Raji (cell line): ENCODE data around the gene DYNLT2.
A peak's percentile ranks its signal among the peaks of the same experiment; 100 is the strongest.

Experiments
- POLR2A ChIP-seq: IDR thresholded peaks from 2 replicates; pipeline ENCODE4 v1.6.1; 2011; ENCODE audit warnings: low read depth, low read length, control low read depth; ENCODE audit not compliant: insufficient read depth

DYNLT2 gene

DNA sequence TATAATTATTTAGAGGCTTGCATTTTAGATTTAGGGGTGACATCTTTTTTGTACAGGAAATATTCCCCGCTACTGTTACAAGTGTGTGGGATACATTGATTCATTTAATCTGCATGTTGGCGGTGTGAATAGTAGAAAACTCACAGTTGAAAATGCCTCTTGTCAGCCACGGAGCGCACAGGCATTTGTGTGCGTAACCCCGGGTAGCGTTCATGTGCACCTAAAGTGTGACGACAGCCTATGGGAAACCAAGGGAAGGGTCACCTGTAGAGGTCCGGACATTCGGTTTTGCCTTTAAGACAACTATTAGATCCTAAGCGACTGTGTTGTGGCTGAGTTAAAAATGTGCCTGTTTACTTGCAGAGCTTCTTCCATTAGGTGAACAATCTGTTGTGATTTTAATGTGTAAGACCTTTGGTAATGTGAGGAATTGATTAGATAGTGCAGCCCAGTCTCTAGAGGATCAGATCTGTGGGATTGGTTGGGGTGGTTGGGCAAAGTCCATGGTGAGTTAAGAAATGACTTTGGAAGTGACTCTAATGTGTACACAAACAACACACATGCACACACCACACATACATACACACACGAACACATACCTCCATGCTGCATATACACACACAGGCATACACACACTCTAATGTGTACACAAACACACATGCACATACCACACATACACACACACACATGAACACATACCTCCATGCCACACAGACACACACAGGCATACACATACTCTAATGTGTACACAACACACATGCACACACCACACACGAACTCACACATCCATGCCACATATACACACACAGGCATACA, 15.8 kb upstream of the DYNLT2 start:
- TF ChIP-seq POLR2A: no peak

DNA sequence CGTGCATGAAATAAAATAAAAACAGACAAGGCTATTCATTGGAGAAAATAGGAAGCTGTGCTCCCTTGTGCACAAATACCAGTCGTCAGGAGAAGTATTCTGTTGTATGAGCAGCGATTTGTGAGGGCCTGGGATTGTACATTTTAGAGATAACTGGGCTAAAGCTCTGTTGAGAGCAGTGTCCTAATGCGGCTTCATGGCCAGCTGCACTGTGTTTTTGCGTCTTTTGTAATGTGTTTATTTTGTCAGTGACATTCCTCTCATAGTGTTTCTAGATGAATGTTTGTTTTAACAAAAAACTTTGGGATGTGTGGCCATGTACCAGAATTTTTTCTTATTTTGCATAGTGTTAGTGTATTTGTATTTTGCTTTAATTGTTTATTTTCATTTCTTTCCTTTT, 14.9 kb upstream of the DYNLT2 start:
- TF ChIP-seq POLR2A: no peak

DNA sequence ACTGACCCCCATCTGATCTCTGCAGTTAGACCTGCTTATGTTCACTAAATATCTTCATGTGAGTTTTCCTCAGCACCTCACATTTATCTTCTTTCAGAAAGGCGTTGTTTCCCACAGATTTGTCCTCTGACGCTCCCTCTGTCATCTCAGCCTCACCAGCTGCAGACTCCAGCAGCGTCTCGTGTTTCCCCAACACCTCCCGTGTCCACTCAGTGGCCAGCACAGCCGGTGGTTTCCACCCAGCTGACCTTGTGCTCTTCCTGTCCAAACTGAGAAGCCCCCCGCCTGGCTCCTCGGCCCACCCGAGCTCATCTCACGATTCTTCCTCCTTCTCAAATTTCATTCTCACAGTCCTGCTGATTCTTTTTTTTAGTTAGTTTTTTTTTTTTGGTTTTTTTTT, 12.5 kb upstream of the DYNLT2 start:
- TF ChIP-seq POLR2A: no peak

DNA sequence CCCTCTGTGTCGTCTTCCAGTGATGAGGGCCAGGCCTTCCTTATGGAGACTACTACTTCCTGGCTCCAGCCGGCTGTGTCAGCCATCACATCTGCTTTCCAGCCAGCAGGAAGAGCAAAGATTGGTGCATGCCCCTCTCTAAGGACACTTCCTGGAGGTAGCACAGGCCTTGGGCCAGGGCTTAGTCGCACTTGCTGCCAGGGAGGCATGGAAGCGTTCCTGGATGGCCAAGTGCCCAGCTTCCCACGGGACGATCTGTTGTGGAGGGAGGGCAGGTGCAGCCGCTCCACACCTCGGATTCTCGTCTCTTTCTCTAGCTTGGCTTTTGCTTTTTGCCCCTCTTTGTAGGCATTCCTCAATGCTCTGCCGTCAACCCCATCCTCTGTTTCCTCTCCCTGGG, 11.9 kb upstream of the DYNLT2 start:
- no peak for TF ChIP-seq POLR2A

DNA sequence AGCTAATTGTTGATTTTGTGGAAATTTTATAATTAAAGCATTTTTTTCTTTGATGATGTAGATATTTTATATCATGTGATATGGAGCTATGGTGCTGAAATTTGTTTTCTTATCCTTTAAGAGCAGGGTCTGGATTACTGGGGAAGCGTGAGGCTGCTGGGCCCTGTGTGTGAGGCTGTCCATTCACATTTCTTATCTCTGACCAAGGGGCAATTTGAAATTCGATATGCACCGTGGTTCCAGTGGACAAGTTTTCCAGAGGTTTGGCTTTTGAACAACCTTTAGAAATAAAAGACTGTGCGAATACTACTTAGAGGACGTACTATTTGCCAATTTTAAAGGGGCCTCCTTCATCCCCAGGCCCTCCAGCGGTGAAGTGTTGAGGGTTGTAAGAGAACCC, 3.8 kb upstream of the DYNLT2 start:
- TF ChIP-seq POLR2A: no peak

DNA sequence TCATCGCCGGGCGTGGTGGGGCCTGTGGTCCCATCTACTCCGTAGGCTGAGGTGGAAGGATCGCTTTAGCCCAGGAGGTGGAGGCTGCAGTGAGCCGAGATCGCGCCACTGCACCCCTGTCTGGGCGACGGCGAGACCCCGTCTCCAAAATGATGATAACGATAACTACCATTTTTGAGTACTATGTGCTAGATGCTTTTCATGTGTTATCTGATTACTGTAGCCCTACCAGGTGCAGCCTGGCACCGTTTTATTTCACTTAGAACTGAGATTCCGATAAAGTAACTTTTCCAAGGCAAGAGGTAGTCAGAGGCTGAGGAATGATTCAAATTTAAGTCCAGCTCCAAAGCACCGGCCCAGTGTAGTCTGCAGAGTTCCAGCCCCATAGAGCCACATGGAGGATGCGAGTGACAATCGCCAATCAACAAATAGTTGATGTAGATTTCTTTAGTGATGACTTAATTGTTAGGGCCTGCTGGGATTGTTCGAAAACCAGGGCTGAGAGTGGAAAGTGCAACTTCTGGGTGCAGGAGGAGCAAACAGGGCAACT, 777 bp upstream of the DYNLT2 start:
- no peak for TF ChIP-seq POLR2A

GRCh38 chr6:169746556-169746955, 4.8 kb downstream of the DYNLT2 start:
- no peak for TF ChIP-seq POLR2A

GRCh38 chr6:169745405-169745804, 6.0 kb downstream of the DYNLT2 start:
- TF ChIP-seq POLR2A: no peak

- no peak for TF ChIP-seq POLR2A
Observed at GRCh38 chr6:169741344-169741743, 10.0 kb downstream of the DYNLT2 start.

- no peak for TF ChIP-seq POLR2A
Observed at GRCh38 chr6:169738976-169739529, 12.3 kb downstream of the DYNLT2 start.

DNA sequence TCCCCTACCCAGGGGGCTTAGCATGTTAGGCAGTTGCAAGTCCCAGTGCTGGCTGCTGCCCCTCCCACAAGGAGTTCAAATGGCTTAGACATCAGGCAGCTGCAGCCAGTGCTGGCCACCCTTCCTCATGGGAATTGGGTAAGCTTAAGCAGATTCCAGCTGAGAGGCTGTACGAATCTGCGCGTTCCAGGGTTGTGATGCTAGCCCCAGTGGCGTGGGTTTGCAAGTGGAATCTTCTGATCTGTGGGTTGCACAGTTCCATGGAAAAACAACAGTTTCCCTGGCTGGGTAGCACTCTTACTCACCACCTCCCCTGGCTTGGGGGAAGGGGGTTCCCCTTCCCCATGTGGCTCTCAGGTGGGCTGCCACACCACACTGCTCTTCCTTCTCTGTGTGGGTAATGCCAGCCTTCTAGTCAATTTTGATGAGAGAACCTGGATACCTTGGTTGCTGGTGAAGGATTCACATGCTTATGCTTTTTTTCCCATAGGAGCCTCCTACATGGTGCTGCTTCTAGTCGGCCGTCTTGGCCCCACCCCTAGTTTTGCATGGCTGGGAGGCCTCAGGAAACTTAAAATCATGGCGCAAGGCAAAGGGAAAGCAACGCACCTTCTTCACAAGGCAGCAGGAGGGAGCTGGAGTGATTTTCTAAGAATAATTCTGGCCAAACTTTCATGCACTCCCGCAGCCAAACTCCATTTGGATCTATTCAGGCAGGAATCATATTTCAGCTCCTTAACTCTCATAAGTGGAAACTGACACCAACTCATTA, 13.0 kb downstream of the DYNLT2 start:
- no peak for TF ChIP-seq POLR2A

DNA sequence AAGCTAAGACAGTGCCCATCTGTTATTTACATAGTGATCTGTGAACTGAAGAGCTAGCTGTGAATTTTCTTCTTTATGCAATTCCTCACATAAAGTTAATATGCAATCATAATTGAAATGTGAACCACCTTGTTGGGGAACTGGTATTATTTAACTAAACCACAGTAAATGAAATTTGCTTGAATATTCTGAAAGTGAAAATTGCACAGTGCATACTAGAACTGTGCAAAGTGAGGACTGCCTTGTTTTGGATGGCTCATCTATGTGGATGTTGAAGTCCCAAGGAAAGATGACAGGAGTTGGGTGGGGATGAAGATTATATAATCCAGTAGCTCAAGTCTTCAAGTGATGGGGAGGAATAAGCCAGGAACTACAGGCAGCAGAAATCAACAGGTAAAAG, 21.4 kb downstream of the DYNLT2 start:
- no peak for TF ChIP-seq POLR2A

- TF ChIP-seq POLR2A: no peak
Observed at GRCh38 chr6:169726963-169727362, 24.4 kb downstream of the DYNLT2 start.

- TF ChIP-seq POLR2A: no peak
Observed at GRCh38 chr6:169726049-169726400, 25.3 kb downstream of the DYNLT2 start.

- no peak for TF ChIP-seq POLR2A
Observed at GRCh38 chr6:169725125-169726048, 26.0 kb downstream of the DYNLT2 start.

DNA sequence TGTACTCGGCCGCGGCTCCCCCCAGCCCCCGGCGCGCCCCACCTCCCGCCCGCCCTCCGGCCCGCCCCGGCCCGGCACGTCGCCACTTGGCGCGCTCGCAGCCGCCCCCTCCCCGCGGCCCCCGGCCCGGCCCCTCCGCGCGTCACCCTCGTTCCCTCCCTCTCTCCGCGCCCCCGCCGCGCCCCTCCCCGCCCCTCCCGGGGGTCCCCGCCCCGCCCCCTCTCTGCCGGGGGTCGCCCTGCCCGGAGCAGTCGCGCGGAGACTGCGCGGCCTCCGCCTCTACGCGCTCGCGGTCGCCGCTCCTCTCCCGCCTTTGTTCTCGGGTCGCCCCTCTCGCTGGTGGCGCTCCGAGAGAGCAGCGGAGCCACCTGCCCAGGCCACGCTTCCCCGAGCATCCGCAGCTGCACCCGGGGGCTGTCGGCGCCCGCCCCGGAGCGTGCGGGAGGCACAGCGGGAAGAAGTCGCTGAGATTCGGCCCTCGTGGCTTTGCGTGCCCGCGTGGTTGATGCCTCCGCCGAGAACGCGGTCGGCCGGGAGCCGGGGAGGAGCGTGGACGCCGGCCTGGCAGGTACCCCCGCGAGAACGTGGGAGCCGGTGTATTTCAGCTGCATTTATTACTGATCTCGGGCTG, 26.8 kb downstream of the DYNLT2 start, which contains the start of gene PHF10:
PHF10 (minus strand) TSS at position 7 of the 631 bp plus-strand sequence. CDS start 569 bp downstream, outside the sequence.
- TF ChIP-seq POLR2A: peak; percentile 49
